SK-N-MC (cell line): ENCODE data around the gene GLMP.
A peak's percentile ranks its signal among the peaks of the same experiment; 100 is the strongest.
"Not testable (repeated sequence)": the region's sequence is repeated elsewhere in the genome, so short reads cannot be mapped to it uniquely, and the experiment has no call there.

Experiments
- DNase-seq: peaks from one replicate; pipeline ENCODE4 v3.0.0-alpha.2; 2011; ENCODE audit warnings: low read depth, low spot score
- H3K27ac ChIP-seq: fragments of 200-600 bp; sonication (generic); 2 replicates; pipeline ENCODE4 v1.5.1; 2016; ENCODE audit warnings: mixed run types
- H3K36me3 ChIP-seq: fragments of 200-600 bp; sonication (generic); 2 replicates; pipeline ENCODE4 v1.6.1; 2017; ENCODE audit warnings: antibody characterized with exemption, low read length, mixed read lengths; ENCODE audit not compliant: insufficient read depth
- H3K4me3 ChIP-seq: fragments of 200-600 bp; sonication (generic); 2 replicates; pipeline ENCODE4 v1.5.1; 2016
- H3K9ac ChIP-seq: fragments of 200-600 bp; sonication (generic); 2 replicates; pipeline ENCODE4 v1.8.0; 2017; ENCODE audit warnings: mixed run types, mixed read lengths; ENCODE audit not compliant: insufficient read length
- H3K9me3 ChIP-seq: fragments of 200-600 bp; sonication (generic); 2 replicates; pipeline ENCODE4 v1.6.1; 2017; ENCODE audit warnings: low read depth, mild to moderate bottlenecking, antibody characterized with exemption, low read length, moderate library complexity, mixed read lengths
- EZH2 ChIP-seq: fragments of 200-600 bp; sonication (generic); IDR thresholded peaks from one replicate; pipeline ENCODE4 v1.6.1; 2017; ENCODE audit warnings: antibody characterized with exemption
- FOXP2 ChIP-seq: optimal IDR thresholded peaks from 2 replicates; pipeline ENCODE3; 2011; ENCODE audit warnings: mild to moderate bottlenecking, moderate library complexity; ENCODE audit not compliant: insufficient read depth; ENCODE audit errors: extremely low read length, control extremely low read depth
- POLR2AphosphoS5 ChIP-seq: IDR thresholded peaks from 2 replicates; pipeline ENCODE4 v1.6.1; 2012; ENCODE audit warnings: mild to moderate bottlenecking, low read depth, low read length, borderline replicate concordance

GLMP gene

DNA sequence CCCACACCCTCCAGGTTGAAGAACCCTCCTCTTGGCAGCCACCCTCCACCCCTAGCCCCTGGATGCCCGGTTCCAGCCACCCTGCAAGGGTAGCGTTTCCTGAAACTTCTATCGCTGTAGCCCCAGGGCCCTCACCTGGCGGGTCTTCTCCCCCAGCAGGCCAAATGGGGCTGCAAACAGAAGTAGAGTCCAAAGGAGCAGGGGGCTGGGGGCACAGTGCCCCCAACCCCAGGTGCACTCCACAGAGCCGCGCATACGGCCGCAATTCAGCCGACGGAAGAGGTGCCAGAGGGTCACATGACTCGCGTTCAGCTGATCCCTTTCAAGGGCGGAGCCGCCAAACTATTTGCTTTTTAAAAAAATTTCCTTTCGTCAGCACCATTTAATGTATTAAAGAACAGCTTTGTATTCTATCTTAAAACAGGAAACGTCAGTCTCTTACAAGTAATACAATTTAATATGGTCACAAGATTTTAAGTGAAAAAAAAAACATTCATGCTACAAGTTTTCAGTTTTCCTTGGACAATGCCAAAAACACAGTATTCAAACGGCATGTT lies at the start of gene GLMP:
Gene GLMP, minus strand, starts transcription at position 289 of the 557 bp plus-strand sequence. Its CDS starts 34 bp downstream, at position 255.
- H3K9me3 ChIP-seq: no peaks in the 10 kb centered on the region
- TF ChIP-seq EZH2 (no peak), POLR2AphosphoS5 (peak; percentile 88)
- H3K4me3 ChIP-seq: peak within 1 kb of the TSS; percentile 82
- H3K27ac ChIP-seq: peak within 1 kb of the TSS; percentile 87
- H3K36me3 ChIP-seq: no peaks in the 10 kb centered on the region; the same call in 1 of the 2 replicates
- DNase-seq: peak; percentile 53
- H3K9ac ChIP-seq: peak within 1 kb of the TSS; percentile 74

- H3K9me3 ChIP-seq: no peaks in the 10 kb centered on the region
- no peak overlapping the region for H3K4me3 ChIP-seq
- H3K27ac ChIP-seq: no peak overlapping the region
- TF ChIP-seq FOXP2 (no peak), EZH2 (no peak), POLR2AphosphoS5 (no peak)
- no peaks in the 10 kb centered on the region for H3K36me3 ChIP-seq
- no peak for DNase-seq
- no peak overlapping the region for H3K9ac ChIP-seq
Observed at GRCh38 chr1:156344409-156344808, 48.9 kb upstream of the GLMP start.

DNA sequence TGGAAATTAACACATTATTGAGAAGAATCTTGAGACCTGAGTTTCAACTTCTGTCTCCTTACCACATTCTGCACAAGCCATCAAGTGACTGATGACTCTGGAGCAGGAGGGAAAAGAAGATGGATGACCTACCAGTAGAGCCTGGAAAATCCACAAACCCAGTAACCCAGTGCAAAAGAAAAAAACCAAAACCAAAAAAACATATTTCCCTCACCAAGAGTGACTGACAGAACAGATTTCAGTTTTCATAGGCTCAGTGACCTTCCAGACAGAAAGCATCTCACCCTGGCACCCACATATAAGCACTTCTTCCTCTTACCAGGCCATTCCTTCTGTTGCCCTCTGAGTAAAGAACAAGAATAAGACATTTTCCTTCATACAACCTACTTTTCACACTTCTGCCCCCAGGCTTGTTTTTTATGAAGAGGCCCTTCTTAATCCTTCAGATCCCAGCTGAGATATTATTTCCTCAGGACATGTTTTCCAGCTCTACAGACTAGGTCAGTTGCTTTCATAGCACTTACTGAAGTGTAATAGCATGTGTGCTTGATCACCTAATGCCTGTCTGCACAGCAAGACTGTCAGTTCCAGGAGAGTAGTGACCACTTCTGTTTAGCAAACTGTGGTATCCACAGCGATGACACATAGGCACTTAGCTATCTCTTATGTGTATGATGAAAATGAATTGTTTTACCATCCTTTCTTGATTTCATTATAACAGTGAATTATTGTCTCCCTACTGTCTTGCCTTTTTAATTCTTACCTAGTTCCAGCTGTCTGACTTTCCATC lies 46.9 kb upstream of the GLMP start:
- Histone ChIP-seq H3K27ac (no peak overlapping the region), H3K36me3 (no peaks in the 10 kb centered on the region), H3K4me3 (no peak overlapping the region; the same call in 1 of the 2 replicates), H3K9me3 (no peaks in the 10 kb centered on the region), H3K9ac (peak overlapping the region; percentile 47)
- DNase-seq: no peak
- TF ChIP-seq POLR2AphosphoS5: no peak
- no peak for TF ChIP-seq FOXP2
- no peak for TF ChIP-seq EZH2

GRCh38 chr1:156338180-156338976 lies 42.9 kb upstream of the GLMP start, which contains the start of the genes CCT3 and TSACC:
TSS of gene CCT3 (minus strand) at chr1:156338292. CDS start at chr1:156338184, 108 bp downstream.
TSS of gene TSACC (plus strand) at chr1:156338526. CDS start at chr1:156339758, 1,232 bp downstream.
- TF ChIP-seq FOXP2 (no peak), POLR2AphosphoS5 (peak; percentile 98), EZH2 (no peak)
- Histone ChIP-seq H3K36me3 (peaks cover 37% of the 10 kb centered on the region), H3K4me3 (peak within 1 kb of the TSS; percentile 90), H3K9ac (peak within 1 kb of the TSS; percentile 95), H3K9me3 (no peaks in the 10 kb centered on the region), H3K27ac (peak within 1 kb of the TSS; percentile 95)
- DNase-seq: peak; percentile 100

- Histone ChIP-seq H3K36me3 (peaks cover 42% of the 10 kb centered on the region), H3K4me3 (peak overlapping the region; percentile 90), H3K27ac (peak overlapping the region; percentile 47), H3K9ac (peak overlapping the region; percentile 91), H3K9me3 (no peaks in the 10 kb centered on the region)
- DNase-seq: no peak
- no peak for TF ChIP-seq EZH2
- no peak for TF ChIP-seq FOXP2
- no peak for TF ChIP-seq POLR2AphosphoS5
Observed at GRCh38 chr1:156337888-156338179, 42.4 kb upstream of the GLMP start.

DNA sequence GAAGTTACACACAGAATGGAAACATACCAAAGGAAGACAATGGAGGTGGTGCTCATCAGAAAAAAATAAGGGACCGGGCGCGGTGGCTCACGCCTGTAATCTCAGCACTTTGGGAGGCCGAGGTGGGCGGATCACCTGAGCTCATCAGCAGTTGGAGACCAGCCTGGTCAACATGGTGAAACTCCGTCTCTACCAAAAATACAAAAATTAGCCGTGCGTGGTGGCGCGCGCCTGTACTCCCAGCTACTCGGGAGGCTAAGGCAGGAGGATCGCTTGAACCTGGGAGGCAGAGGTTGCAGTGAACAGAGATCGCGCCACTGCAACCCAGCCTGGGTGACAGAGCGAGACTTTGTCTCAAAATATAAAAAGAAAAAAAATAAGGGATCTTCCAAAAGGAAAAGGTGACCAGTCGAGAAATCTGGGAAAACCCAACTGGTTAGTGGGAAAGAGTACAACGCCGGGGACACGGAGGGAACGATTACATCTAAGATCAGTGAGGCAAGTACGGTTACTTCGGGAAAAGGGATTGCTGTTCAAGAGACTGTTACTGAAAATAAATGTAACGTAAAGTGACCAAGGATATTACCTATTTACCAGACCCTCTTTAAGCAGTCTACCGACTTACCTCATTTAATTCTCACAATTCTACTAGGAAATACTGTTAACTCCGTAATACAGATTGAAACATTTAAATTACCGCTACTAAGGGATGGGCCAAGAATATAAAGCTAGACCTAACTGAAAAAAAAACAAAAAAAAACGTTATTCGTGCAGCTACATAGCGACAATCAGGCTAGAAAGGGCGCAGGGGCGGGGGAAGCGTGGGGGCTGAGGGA lies 41.8 kb upstream of the GLMP start:
- peaks cover 48% of the 10 kb centered on the region for H3K36me3 ChIP-seq
- peak overlapping the region; percentile 90 for H3K4me3 ChIP-seq
- TF ChIP-seq POLR2AphosphoS5 (no peak), FOXP2 (no peak), EZH2 (no peak)
- peak overlapping the region; percentile 91 for H3K9ac ChIP-seq
- no peak for DNase-seq
- no peaks in the 10 kb centered on the region for H3K9me3 ChIP-seq
- peak overlapping the region; percentile 47 for H3K27ac ChIP-seq

DNA sequence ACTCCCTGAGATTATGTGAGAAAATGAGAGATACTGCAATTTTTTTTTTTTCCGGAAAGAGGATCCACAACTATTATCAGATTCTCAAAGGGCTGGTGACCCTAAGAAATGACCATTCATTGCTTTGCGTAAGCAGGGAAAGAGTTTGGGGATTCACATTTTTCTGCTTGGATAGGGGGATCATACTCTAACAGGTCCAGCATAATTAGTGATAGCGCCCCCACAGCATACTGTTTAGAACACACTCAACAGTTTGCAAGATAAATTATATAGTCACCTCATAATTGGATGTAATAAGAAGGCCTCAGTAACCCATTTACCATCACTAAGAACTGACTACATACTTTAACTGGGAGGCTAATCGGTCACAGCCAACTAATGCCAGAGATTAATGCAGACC lies 40.8 kb upstream of the GLMP start:
- TF ChIP-seq POLR2AphosphoS5 (no peak), FOXP2 (no peak), EZH2 (no peak)
- peak overlapping the region; percentile 90 for H3K4me3 ChIP-seq
- no peak for DNase-seq
- no peaks in the 10 kb centered on the region for H3K9me3 ChIP-seq
- peaks cover 54% of the 10 kb centered on the region for H3K36me3 ChIP-seq
- peak overlapping the region; percentile 91 for H3K9ac ChIP-seq
- peak overlapping the region; percentile 1; the same call in 1 of the 2 replicates for H3K27ac ChIP-seq

DNA sequence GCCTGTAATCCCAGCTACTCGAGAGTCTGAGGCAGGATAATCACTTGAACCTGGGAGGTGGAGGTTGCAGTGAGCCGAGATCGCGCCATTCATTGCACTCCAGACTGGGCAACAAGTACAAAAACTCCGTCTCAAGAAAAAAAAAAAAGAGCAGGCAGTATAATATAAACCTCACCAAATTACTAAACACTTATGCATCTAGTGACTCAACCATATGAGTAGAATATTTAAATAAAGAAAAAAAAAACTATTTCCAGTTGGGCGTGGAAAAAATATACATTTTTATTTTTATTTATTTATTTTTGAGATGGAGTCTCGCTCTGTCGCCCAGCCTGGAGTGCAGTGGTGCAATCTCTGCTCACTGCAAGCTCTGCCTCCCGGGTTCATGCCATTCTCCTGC lies 27.7 kb upstream of the GLMP start:
- not testable (repeated sequence) for DNase-seq, H3K9ac ChIP-seq, H3K9me3 ChIP-seq, H3K27ac ChIP-seq, H3K4me3 ChIP-seq
- H3K36me3 ChIP-seq: peaks cover 75% of the 10 kb centered on the region
